Smooth muscle cell (in vitro differentiated cells): ENCODE measurements around the gene KRT32. TPM values are rescaled to one million over a fixed set of nuclear protein-coding genes. Genes with fewer than 3 reads are reported as not detected.

Experiments used
- DNase-seq: peaks from one replicate; lab custom pipeline; 2025; ENCODE audit not compliant: unreplicated experiment; lab: John Stamatoyannopoulos, UW
- H2AFZ ChIP-seq: fragments of 200-600 bp; sonication (generic); 2 replicates; pipeline ENCODE4 v1.6.0; 2016; ENCODE audit warnings: antibody characterized with exemption, low read depth, mild to moderate bottlenecking
- H3F3A ChIP-seq: fragments of 200-600 bp; sonication (generic); 2 replicates; pipeline ENCODE4 v1.6.0; 2017; ENCODE audit warnings: antibody characterized with exemption, low read depth
- H3K27ac ChIP-seq: fragments of 200-600 bp; sonication (generic); 2 replicates; pipeline ENCODE4 v1.5.1; 2016; ENCODE audit warnings: low read depth, mild to moderate bottlenecking
- H3K27me3 ChIP-seq: fragments of 200-600 bp; sonication (generic); 2 replicates; pipeline ENCODE4 v1.6.1; 2016; ENCODE audit warnings: low read depth, mild to moderate bottlenecking
- H3K36me3 ChIP-seq: fragments of 200-600 bp; sonication (generic); 2 replicates; pipeline ENCODE4 v1.5.1; 2016; ENCODE audit warnings: low read depth
- H3K4me1 ChIP-seq: fragments of 200-600 bp; sonication (generic); 2 replicates; pipeline ENCODE4 v1.5.1; 2016; ENCODE audit warnings: low read depth
- H3K4me2 ChIP-seq: fragments of 200-600 bp; sonication (generic); 2 replicates; pipeline ENCODE4 v1.6.0; 2016; ENCODE audit warnings: mild to moderate bottlenecking
- H3K4me3 ChIP-seq: fragments of 200-600 bp; sonication (generic); 2 replicates; pipeline ENCODE4 v1.5.1; 2016; ENCODE audit warnings: mild to moderate bottlenecking
- H3K79me2 ChIP-seq: fragments of 200-600 bp; sonication (generic); 2 replicates; pipeline ENCODE4 v1.6.0; 2016; ENCODE audit warnings: low read depth, mild to moderate bottlenecking
- H3K9ac ChIP-seq: fragments of 200-600 bp; sonication (generic); 2 replicates; pipeline ENCODE4 v1.6.0; 2016; ENCODE audit warnings: low read depth
- H3K9me3 ChIP-seq: fragments of 200-600 bp; sonication (generic); replicated peaks from 2 replicates; pipeline ENCODE4 v1.5.1; 2016; ENCODE audit warnings: low read depth
- H4K20me1 ChIP-seq: fragments of 200-600 bp; sonication (generic); 2 replicates; pipeline ENCODE4 v1.6.0; 2016; ENCODE audit warnings: low read depth
- WGBS: methylation state at CpG from one replicate; pipeline ENCODE4 v1.1.7; 2016; ENCODE audit warnings: low lambda C conversion rate; 5-methylcytosine and 5-hydroxymethylcytosine counted together
- polyA plus RNA-seq: library from polyadenylated mRNA; unstranded; fragments of >200 nt; fragmentation: Nextera tagmentation; extraction: Ambion mirVana; gene quantifications from 2 replicates; pipeline ENCODE4 v1.2.1, GENCODE V29; 2016
- total RNA-seq: library from RNA; depleted of rRNA; stranded (reverse); fragments of >200 nt; gene quantifications from 2 replicates; pipeline ENCODE4 v1.2.3, GENCODE V29; 2014
- TF ChIP-seq, protein P1 (sequence below): fragments of 200-600 bp; sonication (generic); IDR thresholded peaks from 2 replicates; pipeline ENCODE4 v1.5.1; 2017; ENCODE audit warnings: borderline replicate concordance, mild to moderate bottlenecking, antibody characterized with exemption; ENCODE audit not compliant: insufficient read depth, poor library complexity, severe bottlenecking

KRT32 gene
- total and polyA plus RNA-seq, 2 experiments from 2014 or later: not detected

DNA sequence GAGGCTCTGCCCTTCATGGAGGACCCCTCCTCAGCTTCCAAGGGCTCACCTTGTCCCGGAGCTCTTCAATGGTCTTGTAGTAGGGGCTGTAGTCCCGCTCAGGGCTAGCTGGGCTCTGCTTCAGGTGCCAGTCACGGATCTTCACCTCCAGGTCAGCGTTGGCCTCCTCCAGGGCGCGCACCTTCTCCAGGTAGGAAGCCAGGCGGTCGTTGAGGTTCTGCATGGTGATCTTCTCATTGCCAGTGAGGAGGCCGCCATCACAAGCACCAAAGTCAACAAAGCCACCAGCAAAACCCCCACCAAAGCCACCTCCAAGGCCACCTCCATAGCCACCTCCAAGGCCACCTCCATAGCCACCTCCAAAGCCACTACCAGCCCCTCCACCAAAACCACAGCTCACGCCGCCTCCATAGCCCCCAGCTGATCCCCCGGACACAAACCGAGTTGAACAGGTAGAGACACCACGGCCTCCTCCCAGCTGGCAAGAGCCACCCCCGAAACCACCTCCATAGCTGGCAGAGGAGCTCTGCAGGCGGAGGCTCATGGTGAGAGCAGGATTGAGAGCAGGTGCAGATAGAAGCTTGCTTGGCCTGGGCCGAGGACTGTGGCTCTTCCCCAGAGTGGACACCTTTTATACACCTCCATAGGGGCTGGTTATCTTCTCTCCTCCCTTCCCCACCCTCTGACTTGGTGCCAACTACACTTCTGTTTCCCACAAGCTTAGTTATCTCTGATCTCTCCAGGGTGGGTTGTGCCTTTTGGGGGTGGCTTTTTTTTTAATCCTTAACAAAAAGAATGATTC is 38.0 kb upstream of the KRT32 start, which contains the start of gene KRT13:
KRT13 (minus strand) TSS at position 606 of the 802 bp plus-strand sequence; CDS start at position 544, 62 bp downstream.
- H3K27me3 ChIP-seq: no peaks in the 10 kb centered on the region
- no peaks in the 10 kb centered on the region for H3K9me3 ChIP-seq
- DNase-seq: no peak
- H3K4me2 ChIP-seq: no peak within 1 kb of the TSS
- no peak within 1 kb of the TSS for H2AFZ ChIP-seq
- no peaks in the 10 kb centered on the region for H4K20me1 ChIP-seq
- H3K27ac ChIP-seq: no peak within 1 kb of the TSS
- H3F3A ChIP-seq: no peaks in the 10 kb centered on the region
- H3K79me2 ChIP-seq: no peaks in the 10 kb centered on the region
- no peaks in the 10 kb centered on the region for H3K4me1 ChIP-seq
- no peaks in the 10 kb centered on the region for H3K36me3 ChIP-seq
- WGBS: 91% methylated on average over 17 of the region's 17 CpGs
- no peak within 1 kb of the TSS for H3K4me3 ChIP-seq
- no peak within 1 kb of the TSS for H3K9ac ChIP-seq
- TF ChIP-seq, protein P1, sequence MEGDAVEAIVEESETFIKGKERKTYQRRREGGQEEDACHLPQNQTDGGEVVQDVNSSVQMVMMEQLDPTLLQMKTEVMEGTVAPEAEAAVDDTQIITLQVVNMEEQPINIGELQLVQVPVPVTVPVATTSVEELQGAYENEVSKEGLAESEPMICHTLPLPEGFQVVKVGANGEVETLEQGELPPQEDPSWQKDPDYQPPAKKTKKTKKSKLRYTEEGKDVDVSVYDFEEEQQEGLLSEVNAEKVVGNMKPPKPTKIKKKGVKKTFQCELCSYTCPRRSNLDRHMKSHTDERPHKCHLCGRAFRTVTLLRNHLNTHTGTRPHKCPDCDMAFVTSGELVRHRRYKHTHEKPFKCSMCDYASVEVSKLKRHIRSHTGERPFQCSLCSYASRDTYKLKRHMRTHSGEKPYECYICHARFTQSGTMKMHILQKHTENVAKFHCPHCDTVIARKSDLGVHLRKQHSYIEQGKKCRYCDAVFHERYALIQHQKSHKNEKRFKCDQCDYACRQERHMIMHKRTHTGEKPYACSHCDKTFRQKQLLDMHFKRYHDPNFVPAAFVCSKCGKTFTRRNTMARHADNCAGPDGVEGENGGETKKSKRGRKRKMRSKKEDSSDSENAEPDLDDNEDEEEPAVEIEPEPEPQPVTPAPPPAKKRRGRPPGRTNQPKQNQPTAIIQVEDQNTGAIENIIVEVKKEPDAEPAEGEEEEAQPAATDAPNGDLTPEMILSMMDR: no peak

DNA sequence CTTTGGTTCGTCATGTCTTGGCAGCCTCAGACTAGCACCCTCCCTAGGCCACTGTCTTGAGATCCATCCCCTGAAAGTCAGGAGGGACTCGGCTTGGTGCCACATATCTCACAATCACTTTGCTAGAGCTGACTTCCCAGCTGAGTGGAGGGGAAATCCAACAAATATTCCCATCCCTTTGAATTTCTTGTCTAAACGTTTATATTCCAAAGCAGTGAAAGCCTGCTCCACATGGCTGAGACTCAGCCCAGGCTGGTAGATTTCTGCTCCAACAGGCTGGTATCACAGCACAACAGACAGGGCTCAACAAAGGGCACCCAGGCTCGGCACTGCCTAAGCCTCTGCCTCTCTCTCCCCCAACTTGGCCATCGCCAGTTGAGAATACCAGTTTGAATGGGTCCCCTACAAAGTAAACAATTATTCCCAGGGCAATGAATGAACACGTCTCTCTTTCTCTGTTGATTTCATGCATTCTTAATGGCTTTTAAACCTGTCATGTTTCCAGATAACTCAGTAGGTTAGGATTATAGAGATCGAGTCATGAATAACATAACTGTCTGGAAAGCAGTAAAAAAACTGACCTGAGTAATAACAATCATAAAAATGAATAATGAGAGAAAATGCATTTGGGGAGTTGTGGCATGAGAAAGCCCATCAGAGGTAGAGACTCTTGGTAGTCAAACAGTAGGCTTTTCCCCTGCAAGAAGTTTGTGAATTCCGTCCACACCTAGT is 37.2 kb upstream of the KRT32 start:
- TF ChIP-seq, protein P1: no peak
- H2AFZ ChIP-seq: no peak overlapping the region
- H3K79me2 ChIP-seq: no peaks in the 10 kb centered on the region
- H3K27me3 ChIP-seq: no peaks in the 10 kb centered on the region
- H3K27ac ChIP-seq: no peak overlapping the region
- no peak overlapping the region for H3K4me2 ChIP-seq
- no peaks in the 10 kb centered on the region for H3K4me1 ChIP-seq
- H3K4me3 ChIP-seq: no peak overlapping the region
- no peaks in the 10 kb centered on the region for H3F3A ChIP-seq
- H3K9me3 ChIP-seq: no peaks in the 10 kb centered on the region
- WGBS: 73% methylated on average over 8 of the region's 8 CpGs
- H3K36me3 ChIP-seq: no peaks in the 10 kb centered on the region
- H3K9ac ChIP-seq: no peak overlapping the region
- no peak for DNase-seq
- no peaks in the 10 kb centered on the region for H4K20me1 ChIP-seq

DNA sequence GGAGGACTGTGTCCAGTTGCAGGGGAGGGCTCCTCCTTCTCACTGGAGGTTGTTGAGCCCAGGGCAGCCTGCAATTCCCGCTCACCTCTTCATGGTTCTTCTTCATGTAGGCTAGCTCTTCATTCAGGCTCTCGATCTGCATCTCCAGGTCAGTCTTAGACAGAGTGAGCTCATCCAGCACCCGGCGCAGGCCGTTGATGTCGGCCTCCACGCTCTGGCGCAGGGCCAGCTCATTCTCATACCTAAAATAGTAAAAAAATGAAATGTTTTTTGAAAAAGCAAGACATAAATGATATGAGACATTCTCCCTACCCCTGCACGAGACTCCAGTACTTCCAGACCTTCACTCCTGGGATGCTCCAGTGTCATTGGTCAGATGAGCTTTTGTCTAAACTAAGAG is 36.0 kb upstream of the KRT32 start:
- 98% methylated on average over 9 of the region's 9 CpGs for WGBS
- Histone ChIP-seq H3K4me3 (no peak overlapping the region), H3K4me1 (no peaks in the 10 kb centered on the region)

More for the DNA sequence above, 36.0 kb upstream of the KRT32 start:
- Histone ChIP-seq H3F3A (no peaks in the 10 kb centered on the region), H3K79me2 (no peaks in the 10 kb centered on the region), H3K4me2 (no peak overlapping the region), H3K27ac (no peak overlapping the region), H4K20me1 (no peaks in the 10 kb centered on the region), H3K9me3 (no peaks in the 10 kb centered on the region), H3K36me3 (no peaks in the 10 kb centered on the region), H3K27me3 (no peaks in the 10 kb centered on the region), H3K9ac (no peak overlapping the region), H2AFZ (no peak overlapping the region)
- no peak for DNase-seq
- TF ChIP-seq, protein P1: no peak
